WTC11 (cell line): ENCODE measurements around the gene TASP1.

ENCODE experiments used
- ESRRA ChIP-seq: sonication (generic); formaldehyde crosslinking; IDR thresholded peaks from 2 replicates; pipeline ENCODE4 v1.8.1; 2022; ENCODE audit warnings: mild to moderate bottlenecking, missing genetic modification reagents, borderline replicate concordance
- USF1 ChIP-seq: sonication (generic); formaldehyde crosslinking; IDR thresholded peaks from 2 replicates; pipeline ENCODE4 v1.8.0; 2022; ENCODE audit warnings: mild to moderate bottlenecking, missing genetic modification reagents
- TF ChIP-seq, protein P1 (sequence below): fragments of 200-600 bp; IDR thresholded peaks from 2 replicates; pipeline ENCODE4 v1.8.0; 2022; ENCODE audit warnings: antibody characterized with exemption

DNA sequence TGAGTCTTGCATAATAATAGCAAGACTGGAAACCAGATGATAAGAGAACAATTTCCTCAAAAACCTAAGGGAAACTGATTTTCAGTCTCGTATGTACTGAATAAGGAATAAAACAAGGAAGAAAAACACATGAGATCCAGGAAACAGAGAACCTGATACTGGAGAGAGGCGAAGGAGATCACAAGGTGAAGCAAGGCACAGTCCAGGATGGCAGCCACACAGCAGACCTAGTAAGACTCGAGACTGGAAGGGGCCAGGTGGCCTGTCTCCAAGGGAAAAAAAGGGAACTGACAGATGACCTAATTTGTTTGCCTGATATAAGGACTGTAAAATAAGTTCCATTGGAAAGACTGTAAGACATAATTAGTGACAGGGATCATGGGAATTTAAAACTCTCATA is 71.1 kb downstream of the TASP1 start:
- TF ChIP-seq ESRRA (CRISPR knock-in tag) (no peak), USF1 (CRISPR knock-in tag) (no peak)
- TF ChIP-seq, protein P1, sequence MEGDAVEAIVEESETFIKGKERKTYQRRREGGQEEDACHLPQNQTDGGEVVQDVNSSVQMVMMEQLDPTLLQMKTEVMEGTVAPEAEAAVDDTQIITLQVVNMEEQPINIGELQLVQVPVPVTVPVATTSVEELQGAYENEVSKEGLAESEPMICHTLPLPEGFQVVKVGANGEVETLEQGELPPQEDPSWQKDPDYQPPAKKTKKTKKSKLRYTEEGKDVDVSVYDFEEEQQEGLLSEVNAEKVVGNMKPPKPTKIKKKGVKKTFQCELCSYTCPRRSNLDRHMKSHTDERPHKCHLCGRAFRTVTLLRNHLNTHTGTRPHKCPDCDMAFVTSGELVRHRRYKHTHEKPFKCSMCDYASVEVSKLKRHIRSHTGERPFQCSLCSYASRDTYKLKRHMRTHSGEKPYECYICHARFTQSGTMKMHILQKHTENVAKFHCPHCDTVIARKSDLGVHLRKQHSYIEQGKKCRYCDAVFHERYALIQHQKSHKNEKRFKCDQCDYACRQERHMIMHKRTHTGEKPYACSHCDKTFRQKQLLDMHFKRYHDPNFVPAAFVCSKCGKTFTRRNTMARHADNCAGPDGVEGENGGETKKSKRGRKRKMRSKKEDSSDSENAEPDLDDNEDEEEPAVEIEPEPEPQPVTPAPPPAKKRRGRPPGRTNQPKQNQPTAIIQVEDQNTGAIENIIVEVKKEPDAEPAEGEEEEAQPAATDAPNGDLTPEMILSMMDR, result no peak
